Measurements from ENCODE around the gene GAL3ST3. TPM values are rescaled to one million over a fixed set of nuclear protein-coding genes. Genes with fewer than 3 reads are reported as not detected.

Gene GAL3ST3
- total and polyA plus RNA-seq, 2 of the 8 experiments (the other 6 are each of a cell fraction or from before 2014, with no cell fraction given) = 21.1 to 21.4 TPM

DNA sequence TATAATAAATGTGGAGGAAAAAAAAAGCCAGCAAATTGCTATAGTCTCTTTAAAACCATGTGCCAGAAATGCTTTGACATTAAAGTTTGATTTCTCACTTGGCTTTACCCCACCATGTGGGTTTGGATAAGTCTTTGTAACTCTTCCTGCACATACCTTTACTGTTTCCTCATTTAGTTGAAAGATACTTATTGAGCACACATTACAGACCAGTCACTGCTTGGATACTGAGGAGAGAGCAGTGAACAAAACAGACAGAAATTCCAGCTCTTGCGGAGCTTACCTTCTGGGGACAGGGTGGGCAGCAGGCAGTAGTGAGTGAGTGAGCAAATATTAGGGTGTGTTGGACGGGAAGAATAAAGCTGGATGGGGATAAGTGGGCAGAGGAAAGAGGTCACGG, 34.8 kb upstream of the GAL3ST3 start (continued):
- TF ChIP-seq SAP30 (IDR thresholded peaks at IDR 0.05; ENCODE audit: insufficient read depth, insufficient replicate concordance, low read length) = no peak
- TF ChIP-seq CREB1 (IDR thresholded peaks at IDR 0.05) = no peak
- no peak for TF ChIP-seq YY1 (IDR thresholded peaks at IDR 0.05; ENCODE audit: low read depth, low read length)

All from H1 (cell line).